HG03457 (cell line): ENCODE data around the gene MBP.
A peak's percentile ranks its signal among the peaks of the same experiment; 100 is the strongest.

Source experiments
- ATAC-seq: cut with Tn5 transposase; IDR thresholded peaks from one replicate; pipeline ENCODE4 v1.9.1; 2021; ENCODE audit warnings: moderate number of reproducible peaks; ENCODE audit not compliant: unreplicated experiment

The MBP gene

GRCh38 chr18:77069931-77070330, 62.7 kb downstream of the MBP start:
- ATAC-seq, result no peak

GRCh38 chr18:77069482-77069881, 63.1 kb downstream of the MBP start:
- no peak for ATAC-seq

GRCh38 chr18:77068321-77069312, 64.0 kb downstream of the MBP start:
- no peak for ATAC-seq

DNA sequence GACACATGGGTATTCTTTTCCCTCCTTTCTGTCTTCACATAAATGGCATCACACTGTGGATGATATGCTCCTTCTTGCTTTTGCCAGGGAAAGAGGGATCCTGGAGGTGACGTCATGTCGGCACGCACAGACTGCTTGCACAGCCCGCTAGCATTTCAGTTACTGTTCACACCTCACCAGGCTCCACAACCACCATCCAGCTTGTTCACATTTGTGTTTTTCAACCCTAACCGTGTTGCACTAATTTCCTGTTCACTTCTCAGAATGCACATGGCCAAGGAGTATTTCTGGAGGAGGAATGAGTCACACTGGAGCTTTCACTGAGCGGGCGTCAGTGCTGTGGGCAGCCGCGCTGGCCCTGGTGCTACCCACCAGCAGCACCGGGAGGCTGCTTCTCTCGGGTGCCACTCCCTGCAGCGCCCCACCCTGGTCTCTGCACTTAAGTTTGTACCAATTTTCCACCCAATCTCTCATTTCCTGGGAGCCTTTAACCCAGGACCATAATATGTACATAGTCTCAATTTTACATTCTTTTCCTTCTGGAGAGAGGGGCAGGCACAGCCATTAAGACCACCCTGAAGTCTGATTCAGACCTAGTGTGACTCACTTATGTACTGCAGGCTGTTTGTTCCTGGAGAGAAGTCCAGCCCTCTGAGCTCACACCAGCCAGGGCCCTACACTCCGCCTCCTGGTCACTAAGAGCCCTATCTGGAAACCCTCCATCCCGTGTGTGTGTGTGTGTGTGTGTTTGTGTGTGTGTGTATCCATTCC, 65.1 kb downstream of the MBP start:
- ATAC-seq, result no peak

- no peak for ATAC-seq
Observed at GRCh38 chr18:77066689-77067088, 65.9 kb downstream of the MBP start.

- no peak for ATAC-seq
Observed at GRCh38 chr18:77066101-77066500, 66.5 kb downstream of the MBP start.

- peak; percentile 33 for ATAC-seq
Observed at GRCh38 chr18:77065221-77065981, 67.2 kb downstream of the MBP start.

GRCh38 chr18:77063260-77063659, 69.3 kb downstream of the MBP start:
- peak; percentile 36 for ATAC-seq

DNA sequence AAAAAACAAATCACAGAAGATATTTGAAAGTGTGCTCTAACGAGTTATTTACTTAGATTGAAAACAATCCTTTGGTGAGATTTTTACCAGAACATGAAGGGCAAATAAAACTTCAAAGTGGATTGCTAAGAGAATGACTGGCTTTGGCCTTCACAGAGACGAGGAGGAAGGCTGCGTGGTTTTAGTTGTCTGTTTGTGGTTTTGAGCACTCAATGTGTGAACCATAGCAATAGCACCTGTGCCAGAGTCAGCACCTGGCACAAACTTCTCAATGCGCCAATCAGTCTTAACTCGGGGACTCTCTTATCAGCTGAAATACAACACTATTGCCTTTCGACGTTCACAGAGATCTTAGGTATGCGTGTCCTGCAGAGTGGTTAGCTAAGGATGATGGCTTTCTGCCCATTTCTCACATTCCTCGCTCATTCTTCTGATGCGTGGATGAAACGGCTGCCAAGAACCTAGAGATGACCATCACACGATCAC, 70.0 kb downstream of the MBP start:
- peak; percentile 45 for ATAC-seq

GRCh38 chr18:77061946-77062517, 70.6 kb downstream of the MBP start:
- peak; percentile 21 for ATAC-seq

GRCh38 chr18:77061281-77061945, 71.2 kb downstream of the MBP start:
- no peak for ATAC-seq

DNA sequence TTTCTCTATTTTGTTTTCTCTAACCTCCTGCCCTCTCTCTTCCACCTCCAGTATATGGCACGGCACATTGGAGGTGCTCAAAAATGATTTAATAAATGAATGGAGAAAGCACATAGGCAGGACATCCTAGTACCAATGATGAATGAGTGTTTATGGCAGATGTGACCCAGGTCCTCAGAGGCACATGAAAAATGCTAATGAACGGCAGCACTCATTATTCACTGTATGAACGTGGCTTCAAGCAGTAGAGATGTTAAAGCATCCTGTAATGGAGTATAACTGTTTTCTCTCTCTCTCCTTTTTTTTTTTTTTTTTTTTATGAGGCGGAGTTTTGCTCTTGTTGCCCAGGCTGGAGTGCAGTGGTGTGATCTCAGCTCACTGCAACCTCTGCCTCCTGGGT, 72.4 kb downstream of the MBP start:
- no peak for ATAC-seq

DNA sequence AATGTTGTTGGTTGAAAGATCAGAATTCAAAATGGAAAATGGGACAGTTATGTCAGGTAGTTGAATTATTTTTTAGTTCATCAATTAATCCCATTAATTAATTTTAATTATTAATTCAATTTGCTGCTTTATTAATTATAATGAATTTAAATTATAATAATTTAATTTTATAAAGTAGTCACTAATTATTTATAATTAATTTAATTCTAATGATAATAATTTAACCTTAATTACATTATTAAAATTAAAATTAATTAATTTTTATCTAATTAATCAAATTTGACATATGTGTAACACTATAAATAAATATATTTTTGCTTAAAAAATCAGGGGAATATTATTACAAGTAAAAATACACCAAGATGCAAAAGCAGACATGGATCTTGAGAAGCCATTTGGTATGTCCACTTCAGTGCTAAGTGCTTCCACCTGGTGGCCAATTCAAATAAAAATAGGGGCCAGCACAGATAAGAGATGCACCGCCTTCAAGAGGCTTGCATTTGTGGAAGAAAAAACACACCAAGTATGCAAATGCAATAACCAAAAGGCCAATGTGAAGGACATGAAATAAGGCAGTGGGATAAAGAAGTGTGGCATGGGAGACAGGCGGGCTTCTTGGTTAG, 73.2 kb downstream of the MBP start:
- no peak for ATAC-seq

DNA sequence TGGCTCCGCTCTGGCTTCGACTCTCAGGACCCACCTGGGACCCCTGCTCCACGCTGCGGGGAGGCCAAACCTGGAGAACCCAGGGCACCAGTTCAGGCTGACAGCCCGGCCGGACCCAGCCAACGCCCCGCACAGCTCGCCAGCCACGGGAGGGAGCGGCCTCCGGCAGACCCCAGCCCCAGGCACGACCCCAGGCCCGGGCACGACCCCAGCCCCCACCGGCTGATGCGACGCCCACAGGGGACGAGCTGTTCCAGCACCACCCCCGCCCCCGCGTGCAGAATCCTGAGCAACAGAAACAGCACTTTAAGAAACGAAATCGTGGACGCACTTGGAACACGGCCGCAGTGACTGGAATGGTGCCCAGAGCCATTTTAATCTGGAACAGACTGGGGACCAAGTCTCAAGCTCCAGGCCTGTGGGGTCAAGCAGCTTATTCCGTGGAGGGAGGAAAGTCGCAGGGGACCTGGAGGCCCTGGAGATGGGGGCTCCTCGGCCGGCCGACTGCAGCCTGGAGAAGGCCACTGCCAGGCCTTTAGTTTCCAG, 74.2 kb downstream of the MBP start:
- ATAC-seq, result no peak

GRCh38 chr18:77057006-77057395, 75.6 kb downstream of the MBP start:
- no peak for ATAC-seq

DNA sequence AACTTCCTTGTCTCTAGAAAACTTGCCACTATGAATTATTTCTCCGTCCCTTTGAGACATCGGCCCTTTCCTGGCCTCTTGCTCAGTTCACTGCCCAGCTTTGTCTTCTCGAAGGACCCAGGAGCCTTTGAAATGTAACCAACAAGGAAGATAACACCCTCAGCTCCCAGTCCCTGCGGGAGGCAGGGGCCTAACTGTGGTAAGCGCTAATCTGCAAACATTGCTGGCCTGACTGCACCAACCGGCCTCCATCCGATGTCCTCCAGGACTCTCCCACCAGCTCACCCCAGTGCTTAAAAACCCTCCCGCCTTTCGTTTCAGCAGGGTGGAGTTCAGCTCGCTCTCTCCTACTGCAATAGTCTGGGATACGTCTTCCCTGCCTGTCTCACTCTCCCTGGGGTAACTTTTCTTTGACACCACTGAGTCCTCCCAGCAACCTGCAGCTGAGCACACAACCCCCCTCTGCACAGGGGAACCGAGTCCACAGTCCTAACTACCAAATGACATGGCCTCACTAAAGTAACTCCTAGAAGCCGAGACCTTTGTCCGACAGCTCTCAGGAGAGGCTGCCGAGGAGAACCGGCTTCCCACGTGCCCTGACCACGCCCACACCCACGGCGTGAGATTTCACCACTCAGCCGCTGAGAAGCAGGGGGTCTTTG, 76.1 kb downstream of the MBP start:
- ATAC-seq, result no peak

GRCh38 chr18:77055429-77056300, 76.9 kb downstream of the MBP start:
- ATAC-seq, result no peak
